GM12801 (cell line): Measurements from ENCODE around the gene MAGI1.

ENCODE experiments used
- TF ChIP-seq, protein P1 (sequence below): IDR thresholded peaks from one replicate; pipeline ENCODE4 v1.5.1; 2011; ENCODE audit warnings: control low read depth; ENCODE audit not compliant: insufficient read length; ENCODE audit errors: extremely low read depth

MAGI1 gene

DNA sequence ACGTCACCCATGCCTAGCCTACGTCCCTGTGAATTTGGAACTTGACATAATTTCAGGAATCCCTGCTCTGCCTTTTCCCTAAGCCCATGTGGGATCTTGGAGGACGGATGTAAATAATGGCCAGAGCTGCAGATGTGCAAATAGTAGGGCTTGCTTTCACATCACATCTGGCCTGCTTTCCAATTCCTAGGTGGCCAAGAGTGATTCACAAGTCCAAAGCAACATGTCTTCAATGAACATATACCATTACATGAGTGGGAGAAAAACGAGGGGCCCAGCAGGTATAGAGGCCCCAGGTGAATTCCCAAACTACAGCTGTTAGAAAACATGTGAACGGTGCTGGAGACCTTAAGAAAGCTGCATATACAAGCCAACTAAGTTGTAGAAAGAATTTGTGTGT, 214.6 kb downstream of the MAGI1 start:
- TF ChIP-seq, protein P1, sequence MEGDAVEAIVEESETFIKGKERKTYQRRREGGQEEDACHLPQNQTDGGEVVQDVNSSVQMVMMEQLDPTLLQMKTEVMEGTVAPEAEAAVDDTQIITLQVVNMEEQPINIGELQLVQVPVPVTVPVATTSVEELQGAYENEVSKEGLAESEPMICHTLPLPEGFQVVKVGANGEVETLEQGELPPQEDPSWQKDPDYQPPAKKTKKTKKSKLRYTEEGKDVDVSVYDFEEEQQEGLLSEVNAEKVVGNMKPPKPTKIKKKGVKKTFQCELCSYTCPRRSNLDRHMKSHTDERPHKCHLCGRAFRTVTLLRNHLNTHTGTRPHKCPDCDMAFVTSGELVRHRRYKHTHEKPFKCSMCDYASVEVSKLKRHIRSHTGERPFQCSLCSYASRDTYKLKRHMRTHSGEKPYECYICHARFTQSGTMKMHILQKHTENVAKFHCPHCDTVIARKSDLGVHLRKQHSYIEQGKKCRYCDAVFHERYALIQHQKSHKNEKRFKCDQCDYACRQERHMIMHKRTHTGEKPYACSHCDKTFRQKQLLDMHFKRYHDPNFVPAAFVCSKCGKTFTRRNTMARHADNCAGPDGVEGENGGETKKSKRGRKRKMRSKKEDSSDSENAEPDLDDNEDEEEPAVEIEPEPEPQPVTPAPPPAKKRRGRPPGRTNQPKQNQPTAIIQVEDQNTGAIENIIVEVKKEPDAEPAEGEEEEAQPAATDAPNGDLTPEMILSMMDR: no peak

DNA sequence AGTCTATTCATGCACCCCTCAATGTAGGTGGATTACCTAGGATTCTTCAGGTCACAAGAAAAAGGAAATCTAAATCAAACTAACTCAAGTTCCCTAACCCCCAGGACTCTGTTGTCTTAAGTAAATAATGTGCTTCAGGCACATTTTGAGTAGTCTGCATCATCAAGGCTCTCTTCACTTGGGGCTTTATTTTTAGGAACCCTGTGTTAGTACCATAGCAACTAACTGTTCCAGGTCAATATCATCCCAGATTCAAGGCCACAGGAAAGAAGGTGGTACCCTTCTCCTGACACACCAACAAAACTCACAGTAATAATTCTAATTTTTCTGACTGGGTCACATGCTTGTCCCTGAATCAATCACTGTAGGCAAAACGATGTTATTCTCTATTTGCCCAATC, 218.1 kb downstream of the MAGI1 start:
- TF ChIP-seq, protein P1: no peak

DNA sequence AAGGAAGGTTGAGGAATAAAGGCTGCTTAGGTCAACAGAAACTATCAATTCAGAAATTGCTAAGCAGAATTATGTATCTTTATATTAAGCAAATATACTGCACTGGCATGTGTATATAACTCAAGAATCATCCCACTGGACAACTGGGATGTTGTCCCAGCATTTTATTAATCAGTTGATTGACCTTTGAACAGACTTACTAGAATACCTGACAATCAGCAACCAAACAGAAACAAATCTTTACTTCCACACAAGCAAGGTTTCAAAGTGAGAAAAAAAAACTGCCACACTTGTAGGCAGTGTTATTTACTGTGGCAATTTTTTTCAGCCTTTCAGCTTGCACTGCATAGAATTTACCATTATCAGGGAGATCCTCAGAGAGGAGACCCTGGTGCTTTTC, 218.8 kb downstream of the MAGI1 start:
- TF ChIP-seq, protein P1: no peak

DNA sequence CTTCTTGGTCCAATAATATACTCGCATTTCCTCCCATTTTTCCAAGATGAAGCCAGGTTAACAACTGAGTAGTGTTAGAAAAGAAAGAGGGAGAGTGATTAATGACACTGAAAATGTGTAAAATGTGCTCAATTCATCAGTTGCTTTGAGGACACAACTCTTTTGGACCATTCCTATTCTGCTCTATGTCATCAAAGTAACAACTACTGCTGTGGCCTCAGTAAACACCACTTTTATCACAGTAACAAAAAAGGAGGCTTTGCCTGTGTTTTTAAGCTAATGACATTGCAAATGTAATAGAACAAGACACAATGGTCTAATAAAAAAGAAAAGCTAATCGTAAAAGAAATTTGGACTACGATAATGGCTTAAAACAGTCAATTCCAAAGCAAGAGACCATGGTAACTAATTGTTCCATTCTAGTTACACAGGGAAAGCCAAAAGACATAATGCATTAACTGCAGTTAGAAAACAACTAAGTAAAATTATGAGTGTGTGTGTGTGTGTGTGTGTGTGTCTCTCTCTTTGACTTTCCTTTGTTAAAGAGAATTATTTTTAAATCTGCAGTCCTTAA, 221.1 kb downstream of the MAGI1 start:
- TF ChIP-seq, protein P1: no peak

DNA sequence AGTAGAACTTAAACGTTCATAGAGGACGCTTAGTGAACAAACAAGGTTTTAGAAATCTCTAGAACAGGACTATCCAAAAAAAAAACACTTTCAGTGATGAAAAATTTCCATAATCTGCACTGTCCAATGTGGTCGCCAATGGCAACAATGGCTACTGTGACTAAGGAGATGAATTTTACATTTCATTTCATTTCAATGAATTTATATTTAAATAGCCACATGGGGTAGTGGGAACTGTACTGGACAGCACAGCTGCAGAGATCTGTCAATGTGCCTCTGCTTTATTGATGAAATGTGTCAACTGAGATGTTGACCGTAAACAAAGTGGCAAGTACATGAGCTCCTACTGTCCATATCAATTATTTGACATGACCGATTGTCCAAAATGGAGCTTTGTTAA, 222.5 kb downstream of the MAGI1 start:
- TF ChIP-seq, protein P1: no peak

DNA sequence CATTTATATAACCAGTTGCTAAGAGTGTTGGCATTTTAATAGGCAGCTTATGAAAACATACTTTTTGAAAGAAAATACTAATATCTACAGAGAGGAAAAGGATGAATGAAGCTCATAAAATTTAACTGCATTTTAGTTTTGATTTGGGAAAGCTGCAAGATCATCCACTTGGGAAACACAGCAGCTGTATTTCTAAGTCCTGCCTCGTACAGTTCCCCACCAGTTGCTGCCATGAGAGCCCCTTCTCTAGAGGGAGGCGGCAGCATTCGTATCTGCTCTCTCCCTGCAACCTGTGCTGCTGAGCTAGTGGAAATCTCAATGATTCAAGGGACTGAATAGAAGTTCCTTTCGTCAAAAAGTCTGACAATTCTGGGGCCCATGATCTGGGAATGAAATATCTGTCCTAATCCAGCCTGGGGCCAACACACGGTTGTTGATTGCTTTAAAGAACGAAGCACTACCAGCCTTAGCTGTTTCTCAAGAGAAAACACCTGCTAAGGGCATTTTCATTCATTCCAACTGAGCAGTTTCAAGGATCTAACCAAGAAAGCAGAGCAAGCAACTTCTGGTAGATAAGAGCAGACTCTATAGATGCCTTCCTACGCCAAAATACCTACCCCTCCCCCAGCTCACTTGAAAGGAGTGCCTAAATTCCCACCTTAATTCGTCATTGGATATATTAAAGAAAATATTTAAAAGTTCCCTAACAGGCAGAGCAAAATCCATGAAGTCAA, 223.7 kb downstream of the MAGI1 start:
- TF ChIP-seq, protein P1: no peak

DNA sequence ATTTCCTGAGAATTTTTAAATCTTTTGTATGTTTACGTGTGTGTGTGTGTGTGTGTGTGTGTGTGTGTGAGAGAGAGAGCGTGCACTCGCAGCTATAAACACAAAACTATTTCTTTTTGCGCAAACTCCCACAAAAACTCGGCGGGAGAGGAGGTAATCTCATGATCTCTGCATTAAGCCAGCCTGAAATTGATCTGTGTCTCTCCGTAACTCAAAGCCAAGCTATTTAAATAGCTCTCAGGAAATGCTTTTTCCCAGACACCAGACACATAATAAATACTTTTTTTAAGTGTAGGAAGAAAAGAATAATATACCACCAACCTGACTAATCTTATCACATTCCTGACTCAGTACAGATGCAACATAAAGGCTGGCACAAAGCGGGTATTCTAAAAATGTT, 226.8 kb downstream of the MAGI1 start:
- TF ChIP-seq, protein P1: no peak
